Ecto neural progenitor cell (in vitro differentiated cells): Measurements from ENCODE around the gene ITFG1.
A peak's percentile ranks its signal among the peaks of the same experiment; 100 is the strongest.
"Not testable (repeated sequence)": the region's sequence is repeated elsewhere in the genome, so short reads cannot be mapped to it uniquely, and the experiment has no call there.

ENCODE experiments used
- DNase-seq: peaks from one replicate; pipeline ENCODE4 v3.0.0-alpha.2; 2018; ENCODE audit warnings: low spot score

ITFG1 gene

DNA sequence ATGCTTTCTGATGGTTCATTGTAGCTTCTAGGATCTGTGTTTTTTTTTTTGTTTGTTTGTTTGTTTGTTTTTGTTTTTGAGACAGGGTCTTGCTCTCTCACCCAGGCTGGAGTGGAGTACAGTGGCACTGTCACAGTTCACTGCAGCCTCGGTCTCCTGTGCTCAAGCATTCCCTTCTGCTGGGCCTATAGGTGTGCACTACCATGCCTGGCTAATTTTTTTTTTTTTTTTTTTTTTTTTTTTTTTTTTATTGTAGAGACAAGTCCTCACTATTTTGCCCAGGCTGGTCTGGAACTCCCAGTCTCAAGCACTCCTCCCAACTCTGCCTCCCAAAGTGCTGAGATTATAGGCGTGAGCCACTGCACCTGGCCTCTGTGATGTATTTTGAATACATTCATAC lies 12.1 kb upstream of the ITFG1 start:
- not testable (repeated sequence) for DNase-seq

DNA sequence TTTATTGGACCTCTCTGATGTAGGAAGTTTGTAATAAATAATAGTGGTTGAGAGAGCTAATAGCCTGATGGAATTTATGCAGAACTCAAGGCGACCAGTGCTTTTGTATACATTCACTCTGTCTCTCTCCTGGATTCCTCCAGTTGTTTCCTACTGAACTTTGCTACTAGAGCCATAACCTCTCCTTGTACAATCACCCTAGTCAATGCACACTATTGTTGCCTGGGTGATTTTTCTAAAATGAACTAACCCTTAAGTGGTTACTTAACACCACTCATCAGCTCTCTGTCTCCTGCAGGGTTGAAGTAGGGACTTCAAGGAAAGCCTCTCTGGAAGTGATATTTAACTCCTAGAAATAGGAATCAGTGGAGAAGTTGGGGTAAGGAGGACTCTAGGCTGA lies 9.9 kb upstream of the ITFG1 start:
- DNase-seq = no peak

DNA sequence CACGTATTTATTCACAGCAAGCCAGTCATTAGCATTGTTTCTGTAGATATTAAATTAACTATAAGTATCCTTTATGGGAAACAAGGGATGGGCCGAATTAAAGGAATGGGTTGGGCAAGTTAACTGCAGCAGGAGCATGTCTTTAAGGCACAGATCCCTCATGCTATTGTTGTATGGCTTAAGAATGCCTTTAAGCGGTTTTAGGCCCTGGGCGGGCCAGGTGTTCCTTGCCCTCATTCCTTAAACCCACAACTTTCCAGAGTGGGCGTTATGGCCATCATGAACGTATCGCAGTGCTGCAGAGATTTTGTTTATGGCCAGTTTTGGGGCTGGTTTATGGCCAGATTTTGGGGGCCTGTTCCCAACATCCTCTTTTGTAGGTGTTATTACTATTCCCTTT lies 9.3 kb upstream of the ITFG1 start:
- no peak for DNase-seq

DNA sequence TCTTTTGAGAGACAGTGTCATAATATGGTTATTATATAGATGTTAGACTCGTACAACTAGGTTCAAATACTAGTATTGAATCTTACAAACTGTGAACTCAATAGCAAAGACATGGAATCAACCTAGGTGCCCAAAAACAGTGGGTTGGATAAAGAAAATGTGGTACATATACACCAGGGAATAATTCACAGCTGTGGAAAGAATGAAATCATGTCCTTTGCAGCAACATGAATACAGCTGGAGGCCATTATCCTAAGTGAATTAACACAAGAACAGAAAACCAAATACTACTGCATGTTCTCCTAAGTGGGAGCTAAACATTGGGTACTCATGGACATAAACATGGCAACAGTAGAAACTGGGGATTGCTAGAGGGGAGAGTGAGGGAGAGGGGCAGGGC lies 8.4 kb upstream of the ITFG1 start:
- no peak for DNase-seq

DNA sequence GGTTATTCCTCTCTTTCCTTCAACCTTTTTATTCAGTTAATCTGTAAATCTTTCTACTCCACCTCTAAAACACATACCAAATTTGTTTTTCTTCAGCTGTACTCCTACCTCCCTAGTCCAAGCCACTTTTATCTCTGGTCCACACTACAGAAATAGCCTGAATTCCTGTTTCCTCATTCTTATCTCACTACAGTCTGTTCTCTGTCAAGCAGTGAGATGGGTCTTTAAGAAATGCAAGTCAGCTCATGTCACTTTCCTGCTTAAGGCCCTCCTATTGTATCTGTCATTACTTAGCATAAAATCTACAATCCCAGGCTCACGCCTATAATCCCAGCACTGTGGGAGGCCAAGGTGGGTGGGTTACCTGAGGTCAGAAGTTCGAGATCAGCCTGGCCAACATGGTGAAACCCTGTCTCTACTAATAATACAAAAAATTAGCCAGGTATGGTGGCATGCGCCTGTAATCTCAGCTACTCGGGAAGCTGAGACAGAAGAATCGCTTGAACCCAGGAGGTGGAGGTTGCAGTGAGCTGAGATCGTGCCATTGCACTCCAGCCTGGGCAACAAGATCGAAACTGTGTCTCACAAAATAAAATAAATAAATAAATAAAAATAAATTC lies 7.3 kb upstream of the ITFG1 start:
- not testable (repeated sequence) for DNase-seq

DNA sequence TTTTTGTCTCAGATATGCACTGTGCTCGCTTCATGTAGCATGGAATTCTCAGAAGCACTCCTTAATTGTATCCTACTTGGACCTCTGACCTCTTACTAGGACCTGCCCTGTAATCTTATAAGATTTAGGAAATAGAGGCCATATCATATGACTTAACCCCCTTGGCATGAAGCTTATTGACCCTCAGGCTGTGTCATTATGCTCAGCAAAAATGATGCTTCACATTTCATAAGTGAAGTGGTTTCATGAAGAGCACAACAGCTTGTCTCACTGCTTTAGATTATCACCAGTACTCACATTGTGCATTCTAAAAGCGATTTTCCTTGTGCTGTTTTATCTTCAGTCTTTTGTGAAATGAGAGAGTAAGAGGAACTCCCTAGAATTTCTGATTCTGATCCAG lies 6.6 kb upstream of the ITFG1 start:
- DNase-seq = no peak

DNA sequence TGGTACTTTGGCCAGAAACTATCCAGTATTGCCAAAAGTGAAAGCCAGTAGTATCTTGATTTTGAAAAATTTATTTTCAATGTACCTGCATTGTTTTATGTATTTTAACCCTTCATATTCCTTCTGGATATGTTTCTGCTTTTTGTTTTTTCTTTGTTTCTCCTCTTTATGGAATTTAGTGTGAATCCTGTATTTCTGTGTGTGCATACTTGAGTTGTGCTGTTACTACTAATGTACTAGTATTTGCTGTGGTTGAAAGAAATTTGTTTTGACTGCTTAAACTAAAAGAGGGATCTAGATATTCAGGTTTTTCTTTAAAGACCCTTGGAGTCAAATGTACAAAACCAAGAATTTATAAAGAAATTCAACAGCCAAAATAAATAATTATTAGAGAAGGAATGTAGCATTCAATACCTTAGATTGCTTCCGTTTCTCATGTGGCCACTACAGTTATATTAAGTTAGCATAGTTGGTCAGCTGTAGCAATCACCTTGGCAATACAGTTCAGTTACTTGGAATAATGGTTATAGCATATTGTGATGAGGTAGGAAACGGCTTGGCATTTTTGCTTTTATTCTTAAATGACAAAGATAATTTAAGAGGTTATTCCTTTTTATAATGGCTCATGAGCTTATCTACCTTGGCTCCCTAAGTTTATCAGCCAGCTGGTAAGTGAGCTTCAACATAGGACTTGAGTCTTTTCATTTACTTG lies 5.2 kb upstream of the ITFG1 start:
- no peak for DNase-seq

DNA sequence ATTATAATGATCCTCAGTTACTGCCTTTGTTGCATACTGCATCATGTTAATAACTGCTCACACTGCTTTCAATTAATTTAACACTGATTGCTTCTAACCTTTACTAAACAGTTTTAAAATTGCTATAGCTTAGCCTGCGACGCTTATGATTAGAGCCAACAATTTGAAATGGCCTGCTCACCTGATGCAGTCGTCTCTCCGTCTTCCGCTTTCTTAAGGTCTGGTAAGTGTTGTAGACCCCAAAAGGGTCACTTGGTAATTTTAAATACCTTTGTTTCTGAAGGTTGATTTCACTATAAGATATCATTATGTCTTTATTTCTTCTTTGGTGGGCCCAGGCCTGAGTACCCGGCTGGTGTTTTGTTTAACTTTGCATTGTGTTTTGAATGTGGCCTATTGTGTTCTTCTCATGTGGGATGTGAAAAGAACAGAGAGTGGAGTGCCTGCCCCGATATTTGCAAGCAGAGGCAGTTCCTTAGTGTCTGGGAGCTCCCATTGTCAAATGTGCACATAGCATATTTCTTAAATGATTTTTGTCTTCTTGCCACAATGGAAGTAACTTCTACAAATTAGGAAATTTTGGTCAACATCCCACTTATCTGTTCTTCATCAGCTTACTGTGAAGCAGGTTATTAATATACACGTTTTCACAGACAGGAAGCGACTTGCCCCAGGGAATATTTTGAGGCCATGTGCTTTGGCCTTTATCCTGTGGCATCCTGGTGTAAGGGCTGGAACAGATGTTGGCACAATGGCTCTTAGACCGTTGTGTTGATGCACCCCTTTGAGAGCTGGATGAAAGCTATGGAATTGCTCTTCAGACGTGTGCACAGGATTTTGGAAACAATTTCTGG lies 3.1 kb upstream of the ITFG1 start:
- no peak for DNase-seq

DNA sequence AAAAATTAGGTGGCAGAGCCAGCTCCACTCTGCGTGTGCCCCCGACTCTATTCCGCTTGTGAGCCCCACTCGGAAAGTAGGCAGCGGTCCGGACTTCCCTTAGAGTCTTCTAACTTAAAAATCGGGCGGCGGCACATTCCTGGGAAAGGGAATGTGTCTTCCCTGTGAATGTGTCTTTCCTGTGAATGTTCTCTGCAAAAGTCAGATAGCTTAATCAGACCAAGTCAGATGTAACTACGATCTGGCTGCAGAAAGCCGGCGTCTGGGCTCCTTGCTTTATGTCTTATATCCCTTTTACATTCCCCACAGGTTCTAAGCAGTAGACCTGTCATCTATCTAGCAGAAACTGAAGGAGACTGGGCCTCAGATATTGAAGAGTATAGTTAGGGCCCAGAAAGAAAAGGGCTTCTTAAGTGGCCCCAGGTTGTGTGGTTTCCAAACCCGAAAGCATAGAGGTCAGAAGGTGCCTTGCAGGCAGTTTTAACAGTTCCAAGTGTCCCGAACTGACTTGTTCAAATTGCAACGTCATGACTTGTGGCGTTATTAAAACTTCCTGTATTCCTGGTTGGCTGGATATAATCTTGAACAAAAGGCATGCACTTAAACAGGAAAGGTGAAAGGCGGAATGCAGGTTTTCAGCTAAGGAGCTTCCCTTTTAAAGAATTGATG lies 869 bp upstream of the ITFG1 start:
- DNase-seq = no peak

DNA sequence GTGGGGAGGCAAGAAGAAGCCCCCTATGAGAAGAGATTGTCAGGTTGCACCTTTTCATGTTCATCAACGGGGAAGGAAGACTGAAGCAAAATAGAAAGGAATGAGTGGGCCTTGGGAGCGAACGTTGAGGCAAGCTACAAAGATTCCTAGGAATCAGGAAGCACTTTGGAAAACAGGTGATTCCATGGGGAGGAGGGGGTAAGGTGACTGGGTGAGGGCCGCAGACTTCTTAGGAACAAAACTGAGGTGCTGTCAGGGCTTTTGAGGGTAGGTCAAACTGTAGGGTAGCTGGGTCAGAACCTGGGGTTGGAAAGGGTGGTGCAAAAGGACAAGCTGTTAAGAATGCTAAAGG lies 528 bp downstream of the ITFG1 start:
- no peak for DNase-seq

DNA sequence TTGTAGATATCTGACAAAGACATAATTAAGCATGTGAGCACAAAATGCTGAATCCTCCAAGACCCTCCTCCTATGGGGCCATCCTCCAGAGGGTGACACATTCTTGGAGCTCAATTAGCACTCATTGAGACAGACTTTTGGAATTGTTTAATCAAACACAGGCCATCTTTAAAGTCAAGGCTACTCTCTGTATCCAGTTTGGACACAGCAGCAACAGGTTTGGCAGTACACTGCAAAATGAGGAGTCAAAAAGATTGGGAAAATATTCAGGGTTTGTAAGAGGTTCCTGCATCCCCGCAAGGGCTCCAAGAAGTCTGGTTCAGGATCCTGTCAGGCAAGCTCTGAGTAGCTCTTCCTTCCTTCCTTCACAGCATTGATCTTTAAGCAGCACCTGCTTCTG lies 1.3 kb downstream of the ITFG1 start:
- DNase-seq = no peak

DNA sequence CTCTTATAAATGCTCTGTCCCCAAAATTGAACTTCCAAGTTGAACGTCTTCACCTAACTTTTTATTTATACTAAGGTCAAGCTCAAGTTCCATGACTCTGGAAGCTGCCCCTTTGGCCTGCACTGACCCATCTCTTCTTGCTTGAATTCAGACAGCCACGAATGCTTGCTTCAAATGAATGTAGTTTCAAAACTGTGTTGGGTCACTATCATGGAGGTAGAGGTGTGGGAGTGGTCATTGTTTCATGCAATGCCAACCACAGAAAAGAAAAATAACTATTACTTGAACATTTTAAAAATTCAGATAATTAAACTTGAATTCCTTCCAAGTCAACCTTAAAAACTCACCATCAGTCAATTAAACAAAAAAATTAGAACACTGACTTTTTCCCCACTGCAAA lies 2.5 kb downstream of the ITFG1 start:
- no peak for DNase-seq

DNA sequence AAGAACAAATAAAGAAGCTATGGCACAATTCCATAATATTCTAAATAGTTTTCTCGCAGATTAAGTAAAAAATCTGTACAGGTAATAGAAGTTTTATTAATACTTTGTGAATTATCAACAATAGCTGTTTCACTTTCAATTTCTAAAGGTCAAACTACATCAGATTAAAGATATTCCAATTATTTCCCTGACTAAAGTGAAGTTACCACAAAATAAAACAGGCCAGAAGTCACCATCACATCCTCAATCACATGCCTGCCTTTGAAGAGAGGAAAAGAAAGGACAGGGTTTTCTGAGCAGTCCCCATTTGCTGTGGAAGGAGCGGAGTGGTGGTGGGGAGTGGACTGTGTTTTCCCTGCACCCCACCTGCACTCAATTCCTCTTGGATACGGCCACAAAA lies 11.1 kb downstream of the ITFG1 start:
- DNase-seq = no peak

DNA sequence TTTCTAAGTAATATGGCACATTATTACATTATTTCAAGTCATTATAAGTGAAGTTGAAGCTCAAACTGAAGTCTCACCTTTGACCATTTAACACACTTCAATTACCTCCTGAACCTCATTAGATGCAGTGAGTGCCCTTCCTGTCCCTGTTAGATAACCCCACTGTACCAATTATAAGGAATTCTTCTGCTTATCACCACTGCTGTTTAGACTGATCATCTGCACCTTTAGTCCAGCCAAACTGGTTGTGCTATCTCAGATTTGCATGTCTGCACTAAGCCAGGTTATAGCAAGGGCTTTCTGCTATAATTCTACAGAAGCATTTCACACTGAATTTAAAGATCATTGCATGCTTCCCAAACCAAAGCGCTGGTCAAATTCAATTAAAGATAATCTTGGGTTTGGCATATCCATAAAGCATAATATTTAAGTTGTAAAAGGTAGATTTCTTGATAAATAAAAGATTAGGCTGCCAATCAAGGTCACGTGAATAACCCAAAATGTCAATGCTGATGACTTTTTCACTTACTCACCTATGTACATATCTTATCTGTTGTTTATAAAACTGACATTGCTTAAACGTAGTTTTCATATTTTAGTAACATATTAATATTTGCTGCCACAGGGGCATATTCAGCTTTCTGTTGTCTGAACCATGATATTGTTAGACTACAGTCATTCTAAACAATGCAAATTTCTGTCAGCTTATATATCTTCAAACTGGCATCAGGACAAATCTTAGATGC lies 11.9 kb downstream of the ITFG1 start:
- DNase-seq = no peak

DNA sequence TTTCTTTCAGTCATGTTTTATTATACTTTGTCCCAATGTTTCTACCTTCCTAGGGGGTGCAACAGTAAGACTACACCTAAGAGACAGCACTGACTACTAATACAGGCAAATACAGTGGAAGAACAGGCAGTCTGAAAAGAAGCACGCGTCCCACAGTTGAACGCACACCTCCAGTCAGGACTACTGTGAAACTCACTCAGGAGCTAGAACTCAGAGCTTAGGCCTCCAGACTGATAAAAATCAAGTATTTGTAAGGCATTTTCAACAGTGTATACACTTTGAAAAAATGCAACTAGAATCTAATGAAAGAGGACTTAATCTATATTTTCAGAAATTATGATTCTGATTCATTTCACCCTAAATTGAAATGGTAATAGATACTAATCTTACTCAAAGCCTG lies 14.4 kb downstream of the ITFG1 start:
- no peak for DNase-seq

DNA sequence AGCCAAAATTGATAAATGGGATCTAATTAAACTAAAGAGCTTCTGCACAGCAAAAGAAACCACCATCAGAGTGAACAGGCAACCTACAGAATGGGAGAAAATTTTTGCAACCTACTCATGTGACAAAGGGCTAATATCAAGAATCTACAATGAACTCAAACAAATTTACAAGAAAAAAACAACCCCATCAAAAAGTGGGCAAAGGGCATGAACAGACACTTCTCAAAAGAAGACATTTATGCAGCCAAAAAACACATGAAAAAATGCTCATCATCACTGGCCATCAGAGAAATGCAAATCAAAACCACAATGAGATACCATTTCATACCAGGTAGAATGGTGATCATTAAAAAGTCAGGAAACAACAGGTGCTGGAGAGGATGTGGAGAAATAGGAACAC lies 18.0 kb downstream of the ITFG1 start:
- not testable (repeated sequence) for DNase-seq

DNA sequence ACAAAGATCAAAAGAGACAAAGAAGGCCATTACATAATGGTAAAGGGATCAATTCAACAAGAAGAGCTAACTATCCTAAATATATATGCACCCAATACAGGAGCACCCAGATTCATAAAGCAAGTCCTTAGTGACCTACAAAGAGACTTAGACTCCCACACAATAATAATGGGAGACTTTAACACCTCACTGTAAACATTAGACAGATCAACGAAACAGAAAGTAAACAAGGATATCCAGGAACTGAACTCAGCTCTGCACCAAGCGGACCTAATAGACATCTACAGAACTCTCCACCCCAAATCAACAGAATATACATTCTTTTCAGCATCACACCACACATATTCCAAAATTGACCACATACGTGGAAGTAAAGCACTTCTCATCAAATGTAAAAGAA lies 20.8 kb downstream of the ITFG1 start:
- DNase-seq = not testable (repeated sequence)

DNA sequence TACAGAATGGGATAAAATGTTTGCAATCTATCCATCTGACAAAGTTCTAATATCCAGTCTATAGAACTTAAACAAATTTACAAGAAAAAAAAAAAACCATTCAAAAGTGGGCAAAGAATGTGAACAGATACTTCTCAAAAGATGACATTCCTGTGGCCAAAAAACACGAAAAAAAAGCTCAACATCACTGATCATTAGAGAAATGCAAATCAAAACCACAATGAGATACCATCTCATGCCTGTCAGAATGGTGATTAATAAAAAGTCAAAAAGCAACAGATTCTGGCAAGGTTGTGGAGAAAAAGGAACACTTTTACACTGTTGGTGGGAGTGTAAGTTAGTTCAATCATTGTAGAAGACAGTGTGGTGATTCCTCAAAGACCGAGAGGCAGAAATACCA lies 26.6 kb downstream of the ITFG1 start:
- DNase-seq = not testable (repeated sequence)

DNA sequence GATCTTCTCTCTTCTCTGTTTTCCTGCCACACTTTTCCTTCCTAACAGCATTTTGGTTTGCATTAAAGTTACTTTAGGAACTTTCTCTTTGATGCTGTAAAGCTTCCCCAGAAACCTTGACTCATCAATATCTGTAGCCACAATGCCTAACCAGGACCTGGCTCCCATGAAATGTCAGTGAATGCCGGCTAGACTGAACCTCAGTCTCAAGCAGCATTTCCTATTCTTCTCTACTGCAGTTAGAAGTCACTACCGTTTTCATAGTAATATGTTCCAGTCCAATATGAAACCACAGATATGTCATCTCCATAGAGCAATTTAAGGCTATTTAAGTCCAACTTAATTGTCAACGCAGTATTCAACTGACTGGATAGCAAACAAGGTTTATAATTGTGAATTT lies 28.9 kb downstream of the ITFG1 start:
- no peak for DNase-seq

DNA sequence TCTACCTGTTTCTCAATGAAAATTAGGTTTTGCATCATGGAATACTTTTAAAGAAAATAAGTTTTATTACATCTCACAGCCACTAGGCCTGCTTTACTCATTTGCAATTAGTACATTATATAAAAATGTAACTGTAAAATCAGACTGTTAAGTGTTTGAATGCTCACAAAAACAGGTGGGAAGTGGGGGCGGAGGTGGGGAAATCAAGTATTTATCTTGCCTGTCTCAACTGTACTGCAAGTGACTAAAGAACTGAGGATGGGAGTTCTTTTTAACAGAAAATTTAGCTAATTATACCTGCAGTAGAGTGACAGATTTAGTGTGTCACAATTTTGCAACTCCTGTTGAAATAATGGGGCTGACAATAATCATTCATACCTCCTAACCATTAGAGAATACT lies 34.1 kb downstream of the ITFG1 start:
- DNase-seq = no peak

DNA sequence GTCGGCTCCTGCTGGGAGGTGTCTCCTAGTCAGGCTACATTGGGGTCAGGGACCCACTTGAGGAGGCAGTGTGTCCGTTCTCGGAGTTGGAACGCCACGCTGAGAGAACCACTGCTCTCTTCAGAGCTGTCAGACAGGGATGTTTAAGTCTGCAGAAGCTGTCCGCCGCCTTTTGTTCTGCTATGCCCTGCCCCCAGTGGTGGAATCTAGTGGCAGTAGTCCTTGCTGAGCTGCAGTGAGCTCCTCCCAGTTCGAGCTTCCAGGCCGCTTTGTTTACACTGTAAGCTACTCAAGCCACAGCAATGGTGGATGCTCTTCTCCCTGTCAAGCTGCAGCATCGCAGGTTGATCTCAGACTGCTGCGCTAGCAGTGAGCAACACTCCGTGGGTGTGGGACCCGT lies 36.0 kb downstream of the ITFG1 start:
- DNase-seq = peak; percentile 59

DNA sequence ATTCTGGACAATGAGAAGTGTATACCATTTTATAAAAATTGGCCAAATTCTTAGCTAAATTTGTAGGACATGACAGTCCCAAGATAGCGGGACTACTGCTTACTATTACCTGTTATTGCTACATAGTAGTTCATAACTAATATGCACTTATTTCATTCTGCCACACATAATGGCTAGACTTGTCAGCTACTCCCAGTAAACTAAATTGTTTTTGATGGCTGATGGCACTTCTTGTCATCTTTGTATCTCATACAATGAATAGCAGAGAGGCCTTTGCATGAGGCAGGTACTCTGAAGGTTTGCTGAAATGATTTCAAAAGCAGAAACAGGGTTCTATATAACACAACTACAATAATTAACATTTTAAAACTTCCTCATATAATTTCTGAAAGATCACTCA lies 44.0 kb downstream of the ITFG1 start:
- no peak for DNase-seq
